GM20000 (cell line): ENCODE measurements around the gene CMTM7.
"Not testable (repeated sequence)": the region's sequence is repeated elsewhere in the genome, so short reads cannot be mapped to it uniquely, and the experiment has no call there.

Experiments used
- DNase-seq: peaks from one replicate; pipeline ENCODE4 v3.0.0; 2012; ENCODE audit warnings: low spot score
- TF ChIP-seq, protein P1 (sequence below): IDR thresholded peaks from 2 replicates; pipeline ENCODE4 v1.5.1; 2012; ENCODE audit warnings: mild to moderate bottlenecking, control low read depth; ENCODE audit errors: extremely low read depth, missing control alignments

The CMTM7 gene

DNA sequence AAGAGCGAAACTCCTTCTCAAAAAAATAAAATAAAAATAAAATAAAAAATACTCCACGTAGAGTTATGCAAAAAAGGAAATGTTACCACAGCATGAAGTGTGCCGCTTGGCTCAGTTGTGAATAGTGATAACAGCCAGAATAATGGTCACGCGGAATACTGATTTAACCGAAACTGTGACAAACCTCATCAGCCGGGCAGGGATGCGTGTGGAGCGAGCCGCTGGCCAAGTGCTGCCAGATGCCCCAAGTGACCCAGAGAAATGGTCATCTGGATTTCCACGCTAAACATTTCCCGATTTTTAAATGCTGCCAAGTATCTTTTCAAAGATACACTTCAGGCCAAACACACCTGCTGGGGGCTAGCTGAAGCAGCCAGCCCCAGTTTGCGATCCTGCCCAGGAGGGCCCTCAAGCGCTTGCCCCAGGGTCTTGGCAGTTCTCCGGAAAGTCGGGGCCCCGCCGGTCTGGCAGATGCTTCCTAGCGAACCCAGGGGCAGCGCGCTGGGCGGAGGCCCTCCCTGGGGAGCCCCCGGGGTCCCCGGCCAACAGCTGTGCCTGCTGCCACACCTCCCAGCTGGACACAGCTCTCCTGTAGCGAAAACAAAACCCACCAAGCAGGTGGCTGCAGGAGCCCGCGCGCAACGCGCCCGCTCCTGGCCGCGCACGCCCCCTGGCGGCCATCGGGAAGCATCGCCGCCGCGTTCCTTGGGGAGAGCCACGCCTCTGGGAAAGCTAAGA, 75.8 kb downstream of the CMTM7 start:
- peak; percentile 86 for DNase-seq
- TF ChIP-seq, protein P1, sequence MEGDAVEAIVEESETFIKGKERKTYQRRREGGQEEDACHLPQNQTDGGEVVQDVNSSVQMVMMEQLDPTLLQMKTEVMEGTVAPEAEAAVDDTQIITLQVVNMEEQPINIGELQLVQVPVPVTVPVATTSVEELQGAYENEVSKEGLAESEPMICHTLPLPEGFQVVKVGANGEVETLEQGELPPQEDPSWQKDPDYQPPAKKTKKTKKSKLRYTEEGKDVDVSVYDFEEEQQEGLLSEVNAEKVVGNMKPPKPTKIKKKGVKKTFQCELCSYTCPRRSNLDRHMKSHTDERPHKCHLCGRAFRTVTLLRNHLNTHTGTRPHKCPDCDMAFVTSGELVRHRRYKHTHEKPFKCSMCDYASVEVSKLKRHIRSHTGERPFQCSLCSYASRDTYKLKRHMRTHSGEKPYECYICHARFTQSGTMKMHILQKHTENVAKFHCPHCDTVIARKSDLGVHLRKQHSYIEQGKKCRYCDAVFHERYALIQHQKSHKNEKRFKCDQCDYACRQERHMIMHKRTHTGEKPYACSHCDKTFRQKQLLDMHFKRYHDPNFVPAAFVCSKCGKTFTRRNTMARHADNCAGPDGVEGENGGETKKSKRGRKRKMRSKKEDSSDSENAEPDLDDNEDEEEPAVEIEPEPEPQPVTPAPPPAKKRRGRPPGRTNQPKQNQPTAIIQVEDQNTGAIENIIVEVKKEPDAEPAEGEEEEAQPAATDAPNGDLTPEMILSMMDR, result peak; percentile 99

DNA sequence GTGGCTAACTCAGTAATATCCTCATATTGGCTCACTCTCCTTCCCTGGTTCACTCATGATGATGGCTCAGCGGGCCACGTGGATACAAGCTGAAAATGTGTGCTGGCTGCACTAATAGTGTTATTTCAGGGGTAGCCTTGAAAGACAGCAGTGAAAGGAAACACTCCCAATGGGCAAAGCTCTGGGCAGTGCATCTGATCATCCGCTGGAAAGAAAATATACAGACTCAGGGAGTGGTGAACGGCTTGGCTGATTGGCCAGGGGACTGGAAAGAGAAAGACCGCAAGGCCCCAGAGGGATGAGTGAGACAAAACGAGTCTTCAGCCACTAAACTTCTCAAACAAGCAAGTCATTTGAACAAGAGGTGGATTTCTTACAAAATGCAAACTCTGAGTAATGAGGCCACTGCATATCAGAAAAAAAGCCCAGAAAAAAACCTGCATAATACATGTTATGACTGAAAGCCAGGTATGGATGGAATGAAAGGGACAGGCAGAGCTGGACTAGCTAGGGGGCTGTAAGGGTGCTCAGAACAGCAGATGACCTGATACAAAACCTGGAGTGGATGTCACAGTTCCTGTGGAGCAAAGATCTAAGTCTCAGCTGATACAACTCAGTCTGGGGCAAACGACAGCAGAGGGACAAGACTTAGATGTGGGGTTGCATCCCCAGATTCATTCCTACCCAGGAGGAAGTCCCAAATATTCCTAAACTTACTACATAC, 77.7 kb downstream of the CMTM7 start:
- DNase-seq, result peak; percentile 38
- TF ChIP-seq, protein P1, result no peak

DNA sequence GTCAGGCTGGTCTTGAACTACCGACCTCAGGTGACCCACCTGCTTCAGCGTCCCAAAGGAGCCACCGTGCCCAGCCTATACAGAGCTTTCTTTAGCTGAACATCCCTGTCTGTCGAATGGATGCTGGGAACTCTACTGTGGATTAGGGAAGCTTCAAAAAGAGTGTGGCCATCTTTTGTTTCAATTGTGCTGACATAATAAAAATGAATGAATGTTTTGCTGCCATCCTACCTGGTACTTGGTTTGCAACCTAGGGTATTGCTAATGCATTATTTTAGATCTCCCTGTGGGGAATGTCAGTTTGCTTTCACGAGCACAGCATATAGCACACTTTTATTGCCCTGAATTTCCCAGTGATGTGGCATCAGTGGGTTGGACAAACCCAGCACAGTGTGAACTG, 78.7 kb downstream of the CMTM7 start:
- TF ChIP-seq, protein P1, result no peak
- no peak for DNase-seq

DNA sequence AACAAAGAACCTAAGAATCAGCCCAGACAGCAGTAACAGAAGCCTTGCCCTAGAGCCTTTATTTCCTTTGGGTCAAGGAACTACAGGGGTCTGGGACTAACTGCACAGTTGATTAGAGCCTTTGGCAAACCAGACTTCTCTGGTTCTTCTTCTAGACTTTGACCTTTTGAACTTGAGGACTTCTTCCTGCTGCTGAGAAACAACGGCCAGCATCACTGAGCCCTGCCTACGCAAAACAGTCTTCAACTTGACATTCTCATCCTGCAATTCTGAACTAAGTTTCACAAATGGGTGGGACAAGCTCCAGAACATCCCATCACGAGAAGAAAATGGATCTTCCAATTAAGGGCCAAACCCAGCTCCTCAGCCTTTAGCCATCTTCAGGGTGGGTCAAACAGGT, 79.6 kb downstream of the CMTM7 start:
- TF ChIP-seq, protein P1, result no peak
- no peak for DNase-seq

DNA sequence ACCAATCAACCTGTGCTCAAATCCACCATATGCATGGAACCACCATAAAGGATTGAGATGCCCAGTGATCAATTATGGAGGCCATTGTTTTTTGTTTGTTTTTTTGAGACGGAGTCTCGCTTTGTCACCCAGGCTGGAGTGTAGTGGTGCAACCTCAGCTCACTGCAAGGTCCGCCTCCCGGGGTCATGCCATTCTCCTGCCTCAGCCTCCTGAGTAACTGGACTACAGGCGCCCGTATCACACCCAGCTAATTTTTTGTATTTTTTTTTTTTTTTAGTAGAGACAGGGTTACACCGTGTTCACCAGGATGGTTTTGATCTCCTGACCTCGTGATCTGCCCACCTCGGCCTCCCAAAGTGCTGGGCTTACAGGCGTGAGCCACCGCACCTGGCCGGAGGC, 80.5 kb downstream of the CMTM7 start:
- DNase-seq, result not testable (repeated sequence)

DNA sequence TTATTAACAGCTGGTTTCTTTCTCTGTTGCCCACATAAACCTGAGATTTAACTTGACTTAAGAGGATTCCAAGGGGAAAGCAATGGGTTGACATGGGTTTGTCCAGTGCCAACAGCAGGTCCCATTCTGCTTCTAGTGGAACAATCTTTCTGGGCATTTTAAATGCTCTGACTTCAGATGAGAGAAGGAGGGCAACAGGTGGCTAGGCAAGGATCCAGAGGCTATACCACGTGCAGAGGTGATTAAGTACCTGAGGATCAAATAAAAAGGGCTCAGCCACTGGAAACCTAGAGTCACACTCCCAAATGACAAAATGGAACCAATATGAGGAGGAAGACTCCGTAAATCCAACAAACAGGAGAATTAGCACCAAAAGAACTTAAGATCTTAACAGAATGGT, 82.5 kb downstream of the CMTM7 start:
- no peak for DNase-seq
- TF ChIP-seq, protein P1, result no peak

DNA sequence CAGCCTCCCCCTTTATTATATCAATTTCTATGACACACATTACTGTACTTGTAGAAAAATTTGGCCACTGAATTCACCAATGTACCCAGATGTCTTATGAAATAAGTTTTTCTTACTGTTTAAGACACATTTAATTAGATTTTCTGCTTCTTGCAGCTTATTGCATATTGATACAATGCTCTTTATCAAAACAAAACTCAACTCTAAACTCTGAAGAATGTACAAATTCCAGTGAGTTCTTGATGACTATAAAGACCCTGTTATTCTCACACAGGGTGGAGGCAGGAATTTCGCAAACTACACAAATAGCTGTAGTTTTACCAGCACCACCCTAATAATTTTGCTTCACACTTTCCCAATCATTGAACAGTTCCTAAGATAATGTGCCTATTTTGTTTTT, 89.0 kb downstream of the CMTM7 start:
- TF ChIP-seq, protein P1, result no peak
- DNase-seq, result no peak
